Colonic mucosa (tissue), 4 donors: ENCODE results near the gene AGBL1. TPM values are rescaled to one million over a fixed set of nuclear protein-coding genes. Genes with fewer than 3 reads are reported as not detected.
"Not testable (repeated sequence)": the region's sequence is repeated elsewhere in the genome, so short reads cannot be mapped to it uniquely, and the experiment has no call there.

Experiments
- DNase-seq: peaks from one replicate; pipeline ENCODE4 v3.0.0-alpha.2; 2020
- H3K27ac ChIP-seq: fragments of 200-600 bp; one replicate; pipeline ENCODE4 v1.8.0; 2021
- H3K27me3 ChIP-seq: fragments of 200-600 bp; one replicate; pipeline ENCODE4 v1.8.0; 2021
- H3K36me3 ChIP-seq: fragments of 200-600 bp; one replicate; pipeline ENCODE4 v1.8.0; 2021
- H3K4me1 ChIP-seq: fragments of 200-600 bp; one replicate; pipeline ENCODE4 v1.8.0; 2021; ENCODE audit warnings: mild to moderate bottlenecking
- H3K4me3 ChIP-seq: fragments of 200-600 bp; one replicate; pipeline ENCODE4 v1.8.0; 2021
- H3K9ac ChIP-seq, 2 donors: one replicate each; pipeline ENCODE4 v1.7.0; 2013; ENCODE audit warnings: control low read depth in 2 of 2, low read depth in 2 of 2, low read length in 2 of 2
- H3K9me3 ChIP-seq: fragments of 200-600 bp; one replicate; pipeline ENCODE4 v1.8.0; 2021
- CTCF ChIP-seq: fragments of 200-600 bp; IDR thresholded peaks from one replicate; pipeline ENCODE4 v1.8.0; 2022; ENCODE audit warnings: antibody characterized with exemption, mild to moderate bottlenecking
- intact Hi-C: fragments of 100-400 bp; cut with DNase I; formaldehyde crosslinking; loops from one replicate; pipeline ENCODE4 v1.14.1; 2022
- total RNA-seq, 2 donors: library from RNA; stranded (reverse); fragmentation: NEBNext Ultra II Directional in 1 of 2; extraction: Animal tissue kit (Norgen Biotek cat#: 25700) in 1 of 2; gene quantifications; one replicate each; pipeline ENCODE4 v1.2.1, GENCODE V29; 2021
- donor health status: healthy.
- donor health status: DM: no; HTN: no; CAD: no.
- donor health status: DM: no; HTN: no; CAD: no.

Gene AGBL1
- total RNA-seq, 2 donors from 2014 or later: 0.10 to 0.24 TPM

GRCh38 chr15:86439614-86440013 is 359.9 kb downstream of the AGBL1 start:
- no peaks in the 10 kb centered on the region for H3K4me1 ChIP-seq
- no peak overlapping the region for H3K4me3 ChIP-seq
- no peak overlapping the region for H3K9ac ChIP-seq
- no peaks in the 10 kb centered on the region for H3K9me3 ChIP-seq
- intact Hi-C loops: no loop called here
- no peak for TF ChIP-seq CTCF
- no peak overlapping the region for H3K27ac ChIP-seq
- H3K27me3 ChIP-seq: no peaks in the 10 kb centered on the region
- H3K36me3 ChIP-seq: no peaks in the 10 kb centered on the region
- no peak for DNase-seq

- no peaks in the 10 kb centered on the region for H3K36me3 ChIP-seq
- no peak overlapping the region for H3K27ac ChIP-seq
- no peaks in the 10 kb centered on the region for H3K4me1 ChIP-seq
- no peak for DNase-seq
- no peaks in the 10 kb centered on the region for H3K27me3 ChIP-seq
- H3K9ac ChIP-seq: no peak overlapping the region
- no peaks in the 10 kb centered on the region for H3K9me3 ChIP-seq
- TF ChIP-seq CTCF: no peak
- intact Hi-C loops: no loop called here
- H3K4me3 ChIP-seq: no peak overlapping the region
Measured at GRCh38 chr15:86444527-86444926, 364.9 kb downstream of the AGBL1 start.

- intact Hi-C loops: no loop called here
- Histone ChIP-seq H3K9me3 (no peaks in the 10 kb centered on the region), H3K36me3 (no peaks in the 10 kb centered on the region), H3K27ac (no peak overlapping the region), H3K4me1 (no peaks in the 10 kb centered on the region), H3K9ac (no peak overlapping the region), H3K4me3 (no peak overlapping the region), H3K27me3 (no peaks in the 10 kb centered on the region)
- TF ChIP-seq CTCF: no peak
- DNase-seq: no peak
Measured at GRCh38 chr15:86445579-86446252, 366.0 kb downstream of the AGBL1 start.

- Histone ChIP-seq H3K4me3 (no peak overlapping the region), H3K9me3 (no peaks in the 10 kb centered on the region), H3K4me1 (no peaks in the 10 kb centered on the region), H3K27ac (no peak overlapping the region), H3K27me3 (no peaks in the 10 kb centered on the region), H3K9ac (no peak overlapping the region), H3K36me3 (no peaks in the 10 kb centered on the region)
- no peak for TF ChIP-seq CTCF
- DNase-seq: no peak
- intact Hi-C loops: no loop called here
Measured at GRCh38 chr15:86446253-86446640, 366.6 kb downstream of the AGBL1 start.

GRCh38 chr15:86465470-86466039 is 385.9 kb downstream of the AGBL1 start:
- H3K4me1 ChIP-seq, H3K9ac ChIP-seq, H3K27me3 ChIP-seq, H3K27ac ChIP-seq, H3K36me3 ChIP-seq, H3K9me3 ChIP-seq, H3K4me3 ChIP-seq, intact Hi-C loops, DNase-seq: not testable (repeated sequence)

GRCh38 chr15:86481720-86482119 is 402.0 kb downstream of the AGBL1 start:
- no peak overlapping the region for H3K27ac ChIP-seq
- no peak for TF ChIP-seq CTCF
- no peaks in the 10 kb centered on the region for H3K4me1 ChIP-seq
- H3K4me3 ChIP-seq: no peak overlapping the region
- H3K36me3 ChIP-seq: no peaks in the 10 kb centered on the region
- no peak overlapping the region for H3K9ac ChIP-seq
- no peak for DNase-seq
- intact Hi-C loops: loop anchor here (10.0 kb wide), 1 partner anchor 57 kb away; no protein-coding TSS in a partner anchor
- no peaks in the 10 kb centered on the region for H3K9me3 ChIP-seq
- H3K27me3 ChIP-seq: no peaks in the 10 kb centered on the region
